GM12801 (cell line): ENCODE results near the gene AXL.

Experiments used
- TF ChIP-seq, protein P1 (sequence below): IDR thresholded peaks from one replicate; pipeline ENCODE4 v1.5.1; 2011; ENCODE audit warnings: control low read depth; ENCODE audit not compliant: insufficient read length; ENCODE audit errors: extremely low read depth

The AXL gene

DNA sequence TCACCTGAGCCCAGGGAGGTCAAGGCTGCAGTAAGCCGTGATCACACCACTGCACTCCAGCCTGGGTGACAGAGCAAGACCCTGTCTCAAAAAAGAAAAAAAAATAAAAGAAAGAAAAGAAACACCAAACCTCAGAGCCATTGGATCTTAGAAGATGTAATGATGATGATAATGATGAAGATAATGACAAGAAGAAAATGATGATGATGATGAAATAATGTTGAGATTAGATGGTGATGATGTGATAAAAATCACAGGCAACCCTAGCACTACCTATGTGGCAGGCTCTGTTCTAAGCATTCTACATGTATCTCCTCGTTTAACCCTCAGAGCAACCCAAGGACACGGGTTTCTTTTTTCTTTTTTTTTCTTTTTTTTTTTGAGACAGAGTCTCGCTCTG is 25.1 kb downstream of the AXL start:
- TF ChIP-seq, protein P1, sequence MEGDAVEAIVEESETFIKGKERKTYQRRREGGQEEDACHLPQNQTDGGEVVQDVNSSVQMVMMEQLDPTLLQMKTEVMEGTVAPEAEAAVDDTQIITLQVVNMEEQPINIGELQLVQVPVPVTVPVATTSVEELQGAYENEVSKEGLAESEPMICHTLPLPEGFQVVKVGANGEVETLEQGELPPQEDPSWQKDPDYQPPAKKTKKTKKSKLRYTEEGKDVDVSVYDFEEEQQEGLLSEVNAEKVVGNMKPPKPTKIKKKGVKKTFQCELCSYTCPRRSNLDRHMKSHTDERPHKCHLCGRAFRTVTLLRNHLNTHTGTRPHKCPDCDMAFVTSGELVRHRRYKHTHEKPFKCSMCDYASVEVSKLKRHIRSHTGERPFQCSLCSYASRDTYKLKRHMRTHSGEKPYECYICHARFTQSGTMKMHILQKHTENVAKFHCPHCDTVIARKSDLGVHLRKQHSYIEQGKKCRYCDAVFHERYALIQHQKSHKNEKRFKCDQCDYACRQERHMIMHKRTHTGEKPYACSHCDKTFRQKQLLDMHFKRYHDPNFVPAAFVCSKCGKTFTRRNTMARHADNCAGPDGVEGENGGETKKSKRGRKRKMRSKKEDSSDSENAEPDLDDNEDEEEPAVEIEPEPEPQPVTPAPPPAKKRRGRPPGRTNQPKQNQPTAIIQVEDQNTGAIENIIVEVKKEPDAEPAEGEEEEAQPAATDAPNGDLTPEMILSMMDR, result no peak

DNA sequence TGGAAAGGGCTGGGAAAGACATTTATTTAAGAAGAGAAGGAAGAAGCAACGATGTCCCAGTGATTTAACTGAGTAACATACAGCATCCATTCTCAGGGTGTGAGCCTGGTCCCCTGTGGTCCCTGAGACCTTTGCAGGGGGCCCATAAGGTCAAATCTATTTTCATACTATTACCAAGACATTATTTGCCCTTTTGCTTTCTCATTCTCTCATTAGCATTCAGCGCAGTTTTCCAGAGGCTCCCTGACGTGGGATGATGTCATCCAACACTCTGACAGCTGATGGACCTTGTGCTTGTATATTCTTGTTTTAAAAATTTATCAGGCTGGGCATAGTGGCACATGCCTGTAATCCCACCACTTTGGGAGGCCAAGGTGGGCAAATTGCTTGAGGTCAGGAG is 26.8 kb downstream of the AXL start:
- TF ChIP-seq, protein P1, result no peak

DNA sequence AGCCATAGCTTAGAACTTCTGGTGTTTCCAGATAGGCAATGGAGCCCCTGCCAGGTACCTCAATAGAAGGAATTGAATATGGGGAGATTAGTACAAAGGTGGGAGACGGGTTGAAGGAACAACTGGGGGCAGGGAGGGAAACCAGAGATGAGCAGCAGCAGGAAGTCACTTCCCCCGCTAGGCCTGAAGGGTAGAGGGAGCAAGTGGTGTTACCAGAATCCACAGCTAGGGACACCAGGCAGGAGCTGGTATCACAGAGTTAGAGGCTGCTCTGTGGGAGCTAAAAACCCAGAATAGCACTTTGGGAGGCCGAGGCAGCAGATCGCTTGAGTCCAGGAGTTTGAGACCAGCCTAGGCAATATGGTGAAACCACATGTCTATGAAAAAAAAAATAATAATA is 29.9 kb downstream of the AXL start:
- TF ChIP-seq, protein P1, result no peak

DNA sequence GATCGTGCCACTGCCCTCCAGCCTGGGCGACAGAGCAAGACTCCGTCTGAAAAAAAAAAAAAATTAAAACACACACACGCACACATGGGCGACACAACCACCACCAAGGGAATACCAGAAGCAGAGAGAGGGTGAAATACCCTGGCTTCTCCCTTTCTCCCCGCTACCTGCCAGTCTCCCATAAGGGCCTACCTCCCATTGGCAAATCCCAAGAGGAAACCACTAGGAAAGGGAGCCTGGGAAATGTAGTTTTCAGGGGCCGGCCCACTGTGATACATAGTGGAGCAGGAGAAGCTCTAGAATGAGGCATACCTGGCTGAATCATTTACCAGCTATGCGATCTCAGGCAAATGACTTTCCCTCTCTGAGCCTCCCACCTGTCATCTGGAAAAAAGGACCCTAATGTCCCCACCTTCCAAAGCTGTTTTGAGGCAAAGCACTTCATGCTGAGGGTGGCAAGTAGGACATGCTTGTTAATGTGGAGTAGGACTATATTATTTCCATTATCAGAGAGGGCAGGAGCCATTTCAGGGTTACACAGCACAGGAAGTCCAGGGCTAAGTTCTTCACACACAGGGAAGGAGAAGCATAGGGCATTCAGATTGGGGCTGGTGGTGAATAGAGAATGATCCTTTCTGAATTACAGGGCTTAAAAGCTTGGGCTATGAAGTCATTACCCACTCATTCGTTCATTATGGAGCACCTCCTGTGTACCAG is 30.8 kb downstream of the AXL start:
- TF ChIP-seq, protein P1, result no peak

DNA sequence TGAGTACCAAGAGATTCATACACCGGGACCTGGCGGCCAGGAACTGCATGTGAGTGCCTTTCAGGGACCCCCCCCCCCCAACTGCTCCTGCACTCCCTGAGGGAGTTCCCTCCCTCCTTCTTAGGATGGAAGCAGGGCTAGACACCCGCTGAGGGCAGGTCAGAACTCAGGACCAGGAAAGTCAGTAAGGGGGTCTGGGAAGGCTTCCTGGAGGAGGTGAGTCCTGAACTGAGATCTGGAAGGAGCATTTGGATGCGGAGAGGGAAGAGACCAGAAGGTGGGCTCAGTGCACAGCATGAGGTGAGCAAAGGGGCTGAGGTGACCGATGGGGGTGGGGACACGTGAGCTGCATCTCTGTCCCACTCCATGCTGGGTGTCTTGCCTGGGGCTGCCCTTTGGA is 34.6 kb downstream of the AXL start:
- TF ChIP-seq, protein P1, result no peak

DNA sequence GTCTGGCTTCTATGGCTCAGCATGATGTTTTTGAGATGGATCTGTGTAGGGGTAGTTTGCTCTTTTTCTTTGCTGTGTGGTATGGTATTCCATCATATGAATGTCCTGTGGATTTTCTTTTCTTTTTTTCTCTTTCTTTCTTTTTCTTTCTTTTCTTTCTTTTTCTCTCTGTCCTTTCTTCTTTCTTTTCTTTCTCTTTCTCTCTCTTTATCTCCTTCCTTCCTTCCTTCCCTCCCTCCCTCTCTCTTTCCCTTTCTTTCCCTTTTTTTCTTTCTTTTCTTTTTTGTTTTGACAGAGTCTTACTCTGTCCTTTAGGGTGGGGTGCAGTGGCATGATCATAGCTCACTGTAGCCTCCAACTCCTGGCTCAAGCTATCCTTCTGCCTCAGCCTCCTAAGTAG is 36.1 kb downstream of the AXL start:
- TF ChIP-seq, protein P1, result no peak

DNA sequence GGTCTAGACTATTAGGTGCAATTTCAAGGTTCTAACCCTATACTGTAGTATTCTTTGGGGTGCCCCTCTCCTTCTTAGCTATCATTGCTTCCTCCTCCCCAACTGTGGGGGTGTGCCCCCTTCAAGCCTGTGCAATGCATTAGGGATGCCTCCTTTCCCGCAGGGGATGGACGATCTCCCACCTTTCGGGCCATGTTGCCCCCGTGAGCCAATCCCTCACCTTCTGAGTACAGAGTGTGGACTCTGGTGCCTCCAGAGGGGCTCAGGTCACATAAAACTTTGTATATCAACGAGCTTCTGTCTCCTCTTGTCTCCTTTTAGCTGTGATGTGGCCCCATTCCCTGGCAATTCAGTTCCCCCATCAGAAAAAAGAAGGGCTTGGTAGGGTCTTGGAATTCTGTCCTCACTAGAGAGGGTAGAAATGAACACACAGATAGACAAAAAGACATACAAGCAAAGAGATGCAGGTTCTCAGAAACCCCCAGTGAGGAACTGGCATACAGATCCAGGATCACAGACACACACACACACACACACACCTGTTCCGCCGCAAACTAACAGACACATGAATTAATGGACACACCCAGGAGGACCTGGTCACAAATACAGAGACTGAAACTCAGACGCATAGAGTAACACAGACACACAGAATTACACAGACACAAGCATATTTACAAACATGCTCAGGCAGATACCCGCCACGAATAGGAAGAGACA is 42.6 kb downstream of the AXL start:
- TF ChIP-seq, protein P1, result no peak
